Measurements from ENCODE around the gene MID1.

Gene MID1

GRCh38 chrX:10519761-10520160, 100.6 kb downstream of the MID1 start:
- no peak for DNase-seq

GRCh38 chrX:10519278-10519677, 101.1 kb downstream of the MID1 start:
- DNase-seq, result no peak

GRCh38 chrX:10518073-10518472, 102.3 kb downstream of the MID1 start:
- no peak for DNase-seq

- no peak for DNase-seq
These were observed 103.5 kb downstream of the MID1 start for GRCh38 chrX:10516781-10517322.

- no peak for DNase-seq
These were observed 105.5 kb downstream of the MID1 start for GRCh38 chrX:10514891-10515290.

- DNase-seq, result no peak
These were observed 106.4 kb downstream of the MID1 start for GRCh38 chrX:10513974-10514373.

- DNase-seq, result no peak
These were observed 107.6 kb downstream of the MID1 start for GRCh38 chrX:10512741-10513140.

- DNase-seq, result no peak
These were observed 108.1 kb downstream of the MID1 start for GRCh38 chrX:10512258-10512657.

- DNase-seq, result no peak
These were observed 111.0 kb downstream of the MID1 start for GRCh38 chrX:10509397-10509796.

- no peak for DNase-seq
These were observed 111.5 kb downstream of the MID1 start for GRCh38 chrX:10508891-10509290.

- DNase-seq, result no peak
These were observed 112.5 kb downstream of the MID1 start for GRCh38 chrX:10507876-10508275.

GRCh38 chrX:10507181-10507580, 113.2 kb downstream of the MID1 start:
- DNase-seq, result no peak

- no peak for DNase-seq
These were observed 113.6 kb downstream of the MID1 start for GRCh38 chrX:10506781-10507180.

- DNase-seq, result no peak
These were observed 114.7 kb downstream of the MID1 start for GRCh38 chrX:10505726-10506125.

- DNase-seq, result no peak
These were observed 117.4 kb downstream of the MID1 start for GRCh38 chrX:10502961-10503360.

- DNase-seq, result no peak
These were observed 118.8 kb downstream of the MID1 start for GRCh38 chrX:10501611-10502010.

GRCh38 chrX:10496345-10496965, 123.9 kb downstream of the MID1 start:
- DNase-seq, result no peak

- no peak for DNase-seq
These were observed 124.7 kb downstream of the MID1 start for GRCh38 chrX:10495677-10496076.

GRCh38 chrX:10492250-10492649, 128.1 kb downstream of the MID1 start:
- no peak for DNase-seq

- no peak for DNase-seq
These were observed 134.0 kb downstream of the MID1 start for GRCh38 chrX:10486373-10486772.

GRCh38 chrX:10485326-10485725, 135.1 kb downstream of the MID1 start:
- DNase-seq, result no peak

- DNase-seq, result no peak
These were observed 135.6 kb downstream of the MID1 start for GRCh38 chrX:10484683-10485247.

GRCh38 chrX:10483191-10483831, 137.1 kb downstream of the MID1 start:
- no peak for DNase-seq

GRCh38 chrX:10482708-10483107, 137.7 kb downstream of the MID1 start:
- no peak for DNase-seq
